PC-9 (cell line): Measurements from ENCODE around the gene MLH1.

Experiments used
- CTCF ChIP-seq: fragments of 200-600 bp; sonication (generic); conservative IDR thresholded peaks from 2 replicates; pipeline ENCODE4 v1.6.1; 2017; ENCODE audit warnings: mixed run types, antibody characterized with exemption, mild to moderate bottlenecking, moderate library complexity
- EZH2 ChIP-seq: fragments of 200-600 bp; sonication (generic); IDR thresholded peaks from 2 replicates; pipeline ENCODE4 v1.8.0; 2017; ENCODE audit warnings: antibody characterized with exemption, low read depth

DNA sequence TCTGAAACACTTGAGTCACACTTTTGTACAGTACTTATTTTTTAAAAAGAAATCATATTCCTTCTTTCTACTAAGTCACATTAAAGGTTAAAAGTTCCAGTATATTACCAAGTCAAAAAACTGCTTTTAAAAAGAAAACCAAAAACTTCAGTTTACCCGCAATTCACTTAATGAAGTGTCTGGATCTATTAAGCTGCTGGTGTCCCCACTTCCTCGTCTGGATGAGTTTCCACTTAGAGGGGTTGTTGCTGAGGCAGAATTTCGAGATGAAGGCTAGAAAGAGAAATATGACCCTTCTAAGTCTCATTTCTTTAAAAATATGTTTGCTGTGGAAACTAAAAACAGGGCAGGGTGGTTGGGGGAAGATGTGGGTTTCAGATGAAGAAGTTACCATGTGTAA, 101.3 kb downstream of the MLH1 start:
- no peak for TF ChIP-seq CTCF
- TF ChIP-seq EZH2 = no peak
